IPS-15b (cell line): ENCODE results near the gene GKN1.
"Not testable (repeated sequence)": the region's sequence is repeated elsewhere in the genome, so short reads cannot be mapped to it uniquely, and the experiment has no call there.

ENCODE experiments used
- H3K27me3 ChIP-seq: one replicate; pipeline ENCODE4 v1.6.1; 2013; ENCODE audit warnings: low read length; ENCODE audit not compliant: control insufficient read depth, insufficient read depth
- H3K36me3 ChIP-seq: one replicate; pipeline ENCODE4 v1.6.1; 2013; ENCODE audit warnings: low read length; ENCODE audit not compliant: control insufficient read depth, insufficient read depth
- H3K4me1 ChIP-seq: one replicate; pipeline ENCODE4 v1.6.1; 2013; ENCODE audit warnings: mild to moderate bottlenecking, low read length; ENCODE audit not compliant: control insufficient read depth, insufficient read depth
- H3K4me3 ChIP-seq: one replicate; pipeline ENCODE4 v1.5.1; 2013; ENCODE audit warnings: low read depth, low read length
- H3K9ac ChIP-seq: one replicate; pipeline ENCODE4 v1.6.1; 2013; ENCODE audit warnings: low read depth, mild to moderate bottlenecking, low read length
- H3K9me3 ChIP-seq: one replicate; pipeline ENCODE4 v1.6.1; 2013; ENCODE audit warnings: mild to moderate bottlenecking, low read length; ENCODE audit not compliant: control insufficient read depth, insufficient read depth

Gene GKN1

GRCh38 chr2:68939962-68940361 is 34.5 kb upstream of the GKN1 start:
- H3K4me1 ChIP-seq = no peaks in the 10 kb centered on the region
- H3K36me3 ChIP-seq = no peaks in the 10 kb centered on the region
- H3K4me3 ChIP-seq = no peak overlapping the region
- H3K9me3 ChIP-seq = no peaks in the 10 kb centered on the region
- peaks cover 2% of the 10 kb centered on the region for H3K27me3 ChIP-seq
- no peak overlapping the region for H3K9ac ChIP-seq

- Histone ChIP-seq H3K4me3 (no peak overlapping the region), H3K36me3 (no peaks in the 10 kb centered on the region), H3K4me1 (no peaks in the 10 kb centered on the region), H3K9ac (no peak overlapping the region), H3K27me3 (peaks cover 2% of the 10 kb centered on the region), H3K9me3 (no peaks in the 10 kb centered on the region)
Observed at GRCh38 chr2:68940369-68940768, 34.1 kb upstream of the GKN1 start.

GRCh38 chr2:68942827-68943226 is 31.6 kb upstream of the GKN1 start:
- Histone ChIP-seq H3K4me3 (no peak overlapping the region), H3K9ac (no peak overlapping the region), H3K9me3 (no peaks in the 10 kb centered on the region), H3K36me3 (no peaks in the 10 kb centered on the region), H3K4me1 (no peaks in the 10 kb centered on the region), H3K27me3 (peaks cover 2% of the 10 kb centered on the region)

- peak overlapping the region; percentile 83 for H3K9ac ChIP-seq
- no peaks in the 10 kb centered on the region for H3K4me1 ChIP-seq
- H3K4me3 ChIP-seq = peak overlapping the region; percentile 80
- peaks cover 2% of the 10 kb centered on the region for H3K27me3 ChIP-seq
- no peaks in the 10 kb centered on the region for H3K9me3 ChIP-seq
- H3K36me3 ChIP-seq = no peaks in the 10 kb centered on the region
Observed at GRCh38 chr2:68943581-68944568, 30.6 kb upstream of the GKN1 start.

- no peak overlapping the region for H3K4me3 ChIP-seq
- no peaks in the 10 kb centered on the region for H3K4me1 ChIP-seq
- H3K36me3 ChIP-seq = no peaks in the 10 kb centered on the region
- no peak overlapping the region for H3K9ac ChIP-seq
- H3K9me3 ChIP-seq = no peaks in the 10 kb centered on the region
- H3K27me3 ChIP-seq = peaks cover 2% of the 10 kb centered on the region
Observed at GRCh38 chr2:68946117-68946516, 28.3 kb upstream of the GKN1 start.

- peaks cover 9% of the 10 kb centered on the region for H3K27me3 ChIP-seq
- no peaks in the 10 kb centered on the region for H3K36me3 ChIP-seq
- H3K9ac ChIP-seq = no peak overlapping the region
- H3K4me1 ChIP-seq = peaks cover 8% of the 10 kb centered on the region
- H3K9me3 ChIP-seq = no peaks in the 10 kb centered on the region
- no peak overlapping the region for H3K4me3 ChIP-seq
Observed at GRCh38 chr2:68948710-68949109, 25.7 kb upstream of the GKN1 start.

GRCh38 chr2:68951899-68952298 is 22.5 kb upstream of the GKN1 start:
- Histone ChIP-seq H3K4me1 (peaks cover 8% of the 10 kb centered on the region), H3K27me3 (peaks cover 7% of the 10 kb centered on the region), H3K36me3 (no peaks in the 10 kb centered on the region), H3K9ac (no peak overlapping the region), H3K9me3 (no peaks in the 10 kb centered on the region), H3K4me3 (no peak overlapping the region)

GRCh38 chr2:68952887-68953521 is 21.4 kb upstream of the GKN1 start, which contains the start of gene GKN2:
Gene GKN2, minus strand, starts transcription at chr2:68952893. Its CDS starts 32 bp downstream, at chr2:68952861.
- H3K27me3 ChIP-seq = peaks cover 7% of the 10 kb centered on the region
- H3K9ac ChIP-seq = no peak within 1 kb of the TSS
- H3K9me3 ChIP-seq = no peaks in the 10 kb centered on the region
- no peak within 1 kb of the TSS for H3K4me3 ChIP-seq
- H3K4me1 ChIP-seq = peaks cover 8% of the 10 kb centered on the region
- no peaks in the 10 kb centered on the region for H3K36me3 ChIP-seq

- not testable (repeated sequence) for H3K9ac ChIP-seq, H3K36me3 ChIP-seq, H3K4me1 ChIP-seq, H3K4me3 ChIP-seq, H3K9me3 ChIP-seq, H3K27me3 ChIP-seq
Observed at GRCh38 chr2:68955432-68955831, 19.0 kb upstream of the GKN1 start.

GRCh38 chr2:68959001-68959400 is 15.4 kb upstream of the GKN1 start:
- Histone ChIP-seq H3K27me3 (no peaks in the 10 kb centered on the region), H3K36me3 (no peaks in the 10 kb centered on the region), H3K4me1 (no peaks in the 10 kb centered on the region), H3K9me3 (no peaks in the 10 kb centered on the region), H3K9ac (no peak overlapping the region), H3K4me3 (no peak overlapping the region)

GRCh38 chr2:68961380-68961779 is 13.1 kb upstream of the GKN1 start:
- no peaks in the 10 kb centered on the region for H3K4me1 ChIP-seq
- H3K36me3 ChIP-seq = no peaks in the 10 kb centered on the region
- H3K9ac ChIP-seq = no peak overlapping the region
- H3K27me3 ChIP-seq = no peaks in the 10 kb centered on the region
- no peak overlapping the region for H3K4me3 ChIP-seq
- H3K9me3 ChIP-seq = no peaks in the 10 kb centered on the region

GRCh38 chr2:68964282-68964681 is 10.2 kb upstream of the GKN1 start:
- Histone ChIP-seq H3K36me3 (no peaks in the 10 kb centered on the region), H3K4me3 (no peak overlapping the region), H3K27me3 (no peaks in the 10 kb centered on the region), H3K9me3 (no peaks in the 10 kb centered on the region), H3K4me1 (no peaks in the 10 kb centered on the region), H3K9ac (no peak overlapping the region)
